NCI-H2171 treated with DMSO at 0.1 percent for 48 hours (cell line): ENCODE data around the gene SUPT20HL1.
A peak's percentile ranks its signal among the peaks of the same experiment; 100 is the strongest.
"Not testable (repeated sequence)": the region's sequence is repeated elsewhere in the genome, so short reads cannot be mapped to it uniquely, and the experiment has no call there.

Experiments
- DNase-seq: peaks from one replicate; lab custom pipeline; 2025; lab: John Stamatoyannopoulos, UW

Gene SUPT20HL1

GRCh38 chrX:24363432-24364181 is 3.2 kb downstream of the SUPT20HL1 start:
- DNase-seq: not testable (repeated sequence)

DNA sequence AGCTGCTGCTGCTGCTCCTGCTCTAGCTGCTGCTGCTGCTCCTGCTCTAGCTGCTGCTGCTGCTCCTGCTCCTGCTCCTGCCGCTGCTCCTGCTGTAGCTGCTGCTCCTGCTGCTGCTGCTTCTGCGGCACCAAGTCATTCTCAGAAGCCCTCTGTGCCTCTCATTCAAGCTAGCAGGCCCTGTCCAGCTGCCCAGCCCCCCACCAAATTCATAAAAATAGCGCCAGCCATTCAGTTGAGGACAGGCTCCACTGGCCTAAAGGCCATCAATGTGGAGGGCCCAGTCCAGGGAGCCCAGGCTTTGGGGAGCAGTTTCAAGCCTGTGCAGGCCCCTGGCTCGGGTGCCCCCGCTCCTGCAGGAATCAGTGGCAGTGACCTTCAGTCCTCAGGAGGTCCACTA is 3.9 kb downstream of the SUPT20HL1 start:
- DNase-seq: no peak

DNA sequence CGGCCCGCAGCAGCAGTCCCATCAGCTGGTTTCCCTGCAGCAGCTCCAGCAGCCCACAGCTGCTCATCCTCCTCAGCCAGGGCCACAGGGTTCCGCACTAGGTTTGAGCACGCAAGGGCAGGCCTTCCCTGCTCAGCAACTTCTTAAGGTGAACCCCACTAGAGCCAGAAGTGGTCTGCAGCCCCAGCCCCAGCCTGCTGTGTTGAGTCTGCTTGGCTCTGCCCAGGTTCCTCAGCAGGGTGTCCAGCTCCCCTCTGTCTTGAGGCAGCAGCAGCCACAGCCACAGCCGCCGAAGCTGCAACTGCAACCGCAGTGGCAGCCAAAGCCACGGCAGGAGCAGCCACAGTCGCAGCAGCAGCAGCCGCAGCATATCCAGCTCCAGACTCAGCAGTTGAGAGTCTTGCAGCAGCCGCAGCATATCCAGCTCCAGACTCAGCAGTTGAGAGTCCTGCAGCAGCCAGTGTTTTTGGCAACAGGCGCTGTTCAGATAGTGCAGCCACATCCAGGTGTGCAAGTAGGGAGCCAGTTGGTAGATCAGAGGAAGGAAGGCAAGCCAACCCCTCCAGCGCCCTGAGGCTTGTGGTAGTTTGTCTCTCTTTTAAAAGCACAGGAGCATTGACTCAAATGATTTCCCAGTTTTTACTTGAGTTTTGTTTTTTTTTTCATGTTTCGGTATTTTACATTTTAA is 4.6 kb downstream of the SUPT20HL1 start:
- DNase-seq: no peak

DNA sequence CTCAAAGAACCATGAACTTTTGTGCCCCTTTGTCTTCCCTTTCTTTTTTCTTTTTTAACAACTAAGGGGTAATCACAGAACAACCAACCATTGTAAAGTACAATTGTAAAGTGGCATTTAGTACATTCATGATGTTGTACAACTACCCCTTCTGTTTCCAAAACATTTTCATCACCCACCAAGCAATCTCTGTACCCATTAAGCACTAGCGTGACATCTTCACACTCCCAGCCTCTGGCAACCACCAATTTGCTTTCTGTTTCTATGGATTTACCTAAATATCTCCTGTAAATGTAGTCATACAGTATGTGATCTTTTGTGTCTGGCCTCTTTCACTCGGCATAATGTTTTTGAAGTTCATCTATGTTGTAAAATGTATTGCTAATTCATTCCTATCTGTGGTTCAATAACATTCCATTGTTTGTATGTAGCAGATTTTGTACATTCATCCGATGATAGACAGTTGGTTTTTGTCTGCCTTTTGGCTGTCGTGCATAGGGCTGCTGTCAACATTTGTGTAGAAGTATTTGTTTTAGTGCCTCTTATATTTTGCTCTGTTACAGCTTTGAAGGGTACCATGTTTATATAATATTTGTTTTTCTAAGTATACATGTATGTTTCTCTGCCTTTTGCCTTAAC is 6.4 kb downstream of the SUPT20HL1 start:
- DNase-seq: not testable (repeated sequence)

DNA sequence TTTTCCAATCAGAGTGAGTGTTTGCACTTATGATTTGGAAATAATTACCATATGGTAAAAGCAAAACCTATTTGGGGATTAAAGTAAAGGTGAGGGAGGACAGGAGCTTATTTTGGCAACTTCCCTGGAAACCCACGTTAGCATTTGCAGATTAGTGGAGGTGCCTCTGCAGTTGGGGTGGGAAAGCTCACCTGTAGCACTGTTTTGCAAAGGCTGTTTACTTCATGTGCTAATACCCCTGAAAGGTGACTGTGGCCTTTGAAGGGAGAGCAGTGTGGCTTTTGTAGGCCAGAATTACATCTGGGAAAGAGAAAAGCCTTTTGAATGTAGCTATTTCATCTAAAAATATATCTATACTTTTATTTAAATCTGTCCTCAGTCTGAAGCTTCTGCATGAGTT is 9.4 kb downstream of the SUPT20HL1 start:
- no peak for DNase-seq

- DNase-seq: peak; percentile 35
Measured at GRCh38 chrX:24371391-24371972, 11.0 kb downstream of the SUPT20HL1 start.

- no peak for DNase-seq
Measured at GRCh38 chrX:24372021-24372763, 11.8 kb downstream of the SUPT20HL1 start.

DNA sequence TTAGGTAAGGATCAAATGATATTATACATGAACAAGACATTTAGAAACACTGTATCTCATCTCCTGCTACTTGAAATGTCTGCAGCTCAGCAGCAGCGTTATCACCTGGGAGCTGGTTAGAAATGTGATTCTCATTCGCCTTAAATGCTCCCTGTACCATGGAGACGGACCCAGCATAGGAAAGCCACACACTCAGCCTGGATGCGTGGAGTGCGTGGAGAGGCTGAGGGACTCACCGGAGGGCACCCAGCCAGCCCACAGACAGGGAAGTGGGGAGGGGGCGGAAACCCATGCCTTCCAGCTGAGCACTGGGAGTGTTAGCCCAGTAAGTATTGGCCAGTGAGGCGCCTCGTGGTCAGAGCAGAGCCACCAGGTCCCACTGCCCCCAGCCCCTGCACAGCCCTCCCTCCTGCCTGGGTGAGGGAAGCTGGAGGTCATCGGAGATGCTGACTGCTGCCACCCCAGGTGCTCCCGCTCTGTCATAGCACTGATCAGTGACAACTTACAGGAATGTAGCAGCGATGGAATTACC is 15.2 kb downstream of the SUPT20HL1 start:
- no peak for DNase-seq

DNA sequence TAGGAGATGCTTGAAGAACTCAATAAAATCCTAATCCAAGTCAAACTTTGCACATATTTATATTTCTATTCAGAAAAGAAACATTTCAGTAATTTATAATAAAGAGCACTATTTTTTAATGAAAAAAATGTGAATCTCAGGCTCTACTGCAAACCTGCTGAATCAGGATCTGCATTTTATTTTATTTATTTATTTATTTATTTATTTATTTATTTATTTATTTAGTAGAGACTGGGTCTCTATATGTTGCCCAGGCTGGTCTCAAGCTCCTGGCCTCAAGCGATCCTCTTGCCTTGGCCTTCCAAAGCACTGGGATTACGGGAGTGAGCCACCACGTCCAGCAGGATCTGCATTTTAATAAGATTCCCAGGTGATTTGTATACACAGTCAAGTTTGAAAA is 16.0 kb downstream of the SUPT20HL1 start:
- no peak for DNase-seq

DNA sequence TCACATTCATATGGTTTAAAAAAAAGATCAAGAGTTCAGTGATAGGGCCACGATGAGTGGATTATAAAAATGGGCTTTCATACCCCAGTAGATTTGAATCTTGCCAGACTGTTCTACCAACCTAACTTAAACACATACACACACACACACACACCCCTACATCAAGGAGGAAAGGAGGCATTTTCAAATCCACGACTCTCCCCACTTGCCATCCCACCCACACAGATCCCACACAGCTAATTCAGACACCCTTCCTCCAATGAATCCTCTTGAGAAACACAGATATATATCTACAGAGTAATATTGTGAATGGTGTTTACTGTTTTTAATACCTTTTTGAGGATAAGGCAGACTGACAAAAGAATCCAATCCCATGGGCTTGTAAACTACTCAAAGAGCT is 16.8 kb downstream of the SUPT20HL1 start:
- DNase-seq: no peak

DNA sequence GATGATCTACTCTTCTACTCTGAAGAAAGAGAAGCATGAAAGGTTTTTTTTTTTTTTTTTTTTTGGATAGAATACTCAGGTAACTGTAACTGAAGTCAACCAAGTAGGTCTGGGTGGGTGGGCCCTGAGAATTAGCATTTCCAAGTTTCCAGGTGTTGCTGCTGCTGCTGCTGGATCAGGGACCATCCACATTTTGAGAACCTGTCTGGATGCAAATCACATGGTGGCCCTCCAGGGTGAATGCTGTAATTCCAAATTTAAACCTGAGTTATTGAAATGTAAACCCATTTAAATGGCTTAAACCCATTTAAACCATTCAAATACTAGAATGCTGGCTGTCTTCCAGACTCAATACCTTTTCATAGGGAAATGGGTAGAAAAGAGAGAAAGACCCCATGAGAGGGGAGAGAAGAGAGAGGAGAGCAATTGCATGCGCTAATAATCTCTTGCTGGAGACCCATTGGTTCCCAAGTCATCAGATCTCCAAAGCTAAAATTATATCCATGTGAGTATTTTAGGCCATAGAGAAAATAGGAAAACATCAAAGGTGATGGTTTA is 17.6 kb downstream of the SUPT20HL1 start:
- DNase-seq: no peak

GRCh38 chrX:24378706-24379105 is 18.3 kb downstream of the SUPT20HL1 start:
- DNase-seq: no peak

DNA sequence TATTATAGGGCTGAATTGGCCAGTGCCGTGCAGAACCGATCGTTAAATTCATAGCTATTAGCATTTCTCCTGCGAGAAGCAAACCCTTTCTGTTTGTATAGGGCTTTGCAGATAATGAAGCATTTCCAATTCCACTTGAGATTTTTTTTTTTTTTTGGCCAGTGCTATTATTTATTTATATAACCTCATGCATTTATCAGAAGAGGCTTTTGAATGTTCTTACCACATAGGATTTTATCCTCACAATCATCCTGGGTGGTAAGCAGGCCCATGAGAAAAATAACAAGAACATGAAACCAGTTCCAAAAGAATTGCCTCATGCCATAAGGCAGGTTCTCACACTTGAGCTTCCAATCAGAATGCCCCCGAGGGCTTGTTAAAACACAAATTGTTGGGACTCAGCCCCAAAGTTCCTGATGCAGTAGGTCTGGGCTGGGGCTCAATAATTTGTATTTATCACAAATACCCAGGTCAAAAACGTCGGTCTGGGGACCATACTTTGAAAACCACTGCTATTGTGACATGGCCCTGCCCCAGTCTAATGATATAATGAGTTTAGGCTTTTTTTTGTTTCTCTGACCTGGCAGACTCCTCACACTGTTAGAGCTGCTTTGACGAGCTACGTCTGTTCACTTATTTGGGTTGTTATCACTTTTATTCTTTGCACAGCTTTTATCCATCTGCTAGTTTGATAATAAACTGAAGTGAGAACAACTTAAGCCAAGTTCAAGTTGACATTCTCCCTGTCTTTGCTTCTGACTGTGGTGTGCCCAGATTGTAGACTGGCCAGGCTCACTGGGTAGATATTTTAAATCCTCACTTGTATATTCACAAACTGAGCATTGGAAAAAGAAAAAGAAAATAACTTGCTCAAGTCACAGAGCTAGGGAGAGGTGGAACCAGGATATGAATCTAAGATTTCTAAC is 20.1 kb downstream of the SUPT20HL1 start:
- DNase-seq: no peak

GRCh38 chrX:24382315-24382714 is 21.9 kb downstream of the SUPT20HL1 start:
- DNase-seq: not testable (repeated sequence)

GRCh38 chrX:24387724-24388123 is 27.3 kb downstream of the SUPT20HL1 start:
- DNase-seq: no peak

DNA sequence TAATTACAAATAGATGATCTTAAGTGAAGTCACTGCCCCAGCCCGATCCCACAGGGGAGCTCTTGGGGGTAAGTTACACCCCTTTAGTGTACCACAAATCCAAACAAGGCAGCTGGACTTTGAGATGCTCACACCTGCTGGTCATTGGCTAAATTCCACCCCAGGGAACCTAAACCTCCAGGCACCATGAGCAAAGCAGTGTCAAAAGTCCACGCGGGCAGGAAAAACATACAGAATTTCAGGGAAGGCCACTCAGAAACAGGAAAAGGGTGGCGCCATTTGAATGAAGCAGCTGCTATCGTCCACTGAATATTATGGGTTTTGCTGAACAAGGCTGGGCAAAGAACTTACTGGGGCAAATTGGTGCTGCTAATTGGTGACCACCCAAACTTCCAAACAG is 30.9 kb downstream of the SUPT20HL1 start:
- no peak for DNase-seq

GRCh38 chrX:24391843-24392242 is 31.4 kb downstream of the SUPT20HL1 start:
- no peak for DNase-seq

- DNase-seq: no peak
Measured at GRCh38 chrX:24392709-24393108, 32.3 kb downstream of the SUPT20HL1 start.

DNA sequence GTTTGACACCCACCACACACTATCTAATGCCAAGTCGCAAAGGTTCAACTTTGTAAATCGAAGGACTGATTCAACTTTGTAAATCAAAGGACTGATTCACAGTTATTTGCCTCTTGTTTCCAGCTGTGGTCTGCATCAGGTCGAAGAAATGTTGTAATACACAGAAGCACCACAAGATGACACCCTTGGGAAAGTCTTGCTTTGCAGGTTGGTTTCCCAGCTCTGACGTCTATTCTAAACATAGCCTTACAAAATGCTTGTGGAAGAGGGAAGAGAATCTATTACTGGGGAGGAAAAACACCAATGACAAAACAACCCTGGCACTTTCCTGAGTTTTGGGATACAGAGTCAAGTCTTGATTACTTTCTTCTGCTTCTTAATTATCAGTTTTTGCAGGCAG is 35.3 kb downstream of the SUPT20HL1 start:
- peak; percentile 45 for DNase-seq

DNA sequence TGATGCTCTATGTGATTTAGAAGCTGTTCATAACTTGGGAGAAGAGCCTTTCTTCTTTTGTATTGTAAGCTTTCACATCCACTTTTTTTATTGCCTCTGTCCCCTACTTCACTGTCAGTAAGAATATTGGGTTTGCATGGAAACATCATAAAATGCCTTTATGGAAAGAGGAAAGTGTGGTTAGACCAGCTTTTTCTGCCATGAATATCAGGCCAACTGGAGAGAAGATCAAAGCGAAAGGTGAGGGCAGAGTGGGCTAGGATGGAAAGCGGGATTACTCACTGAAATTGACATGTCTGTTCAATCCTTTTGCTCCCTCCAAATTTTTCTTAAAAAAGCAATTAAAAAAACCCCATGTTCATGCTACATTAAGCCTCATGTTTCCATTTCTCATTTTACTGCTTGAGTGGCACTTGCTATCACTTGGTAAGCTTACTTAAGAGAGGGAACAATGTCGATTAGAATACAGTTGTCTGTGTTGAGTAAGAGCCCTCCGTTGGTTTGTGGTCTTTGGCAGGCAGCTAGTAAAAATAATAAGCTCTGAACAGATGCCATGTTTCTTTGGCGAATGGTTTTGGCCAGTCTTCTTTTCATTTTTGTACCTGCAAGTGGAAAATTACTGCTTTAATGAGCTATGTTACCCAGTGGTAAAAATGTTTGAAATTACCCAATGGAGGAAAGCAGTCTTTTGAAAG is 35.9 kb downstream of the SUPT20HL1 start:
- no peak for DNase-seq
